HG03045 (cell line): ENCODE measurements around the gene SCGB1C1.
"Not testable (repeated sequence)": the region's sequence is repeated elsewhere in the genome, so short reads cannot be mapped to it uniquely, and the experiment has no call there.

Source experiments
- ATAC-seq: cut with Tn5 transposase; IDR thresholded peaks from one replicate; pipeline ENCODE4 v1.9.1; 2021; ENCODE audit warnings: mild to moderate bottlenecking, moderate library complexity; ENCODE audit not compliant: unreplicated experiment

The SCGB1C1 gene

GRCh38 chr11:192674-193128, at the start of gene SCGB1C1:
Gene SCGB1C1 (plus strand): TSS chr11:193078. CDS start chr11:193100, 22 bp downstream.
- ATAC-seq, result not testable (repeated sequence)

- ATAC-seq, result not testable (repeated sequence)
Observed at GRCh38 chr11:180242-180641, 12.6 kb upstream of the SCGB1C1 start.

GRCh38 chr11:189200-189783, 3.6 kb upstream of the SCGB1C1 start:
- ATAC-seq, result peak; percentile 19

- ATAC-seq, result peak; percentile 77
Observed at GRCh38 chr11:189843-190311, 3.0 kb upstream of the SCGB1C1 start.

- ATAC-seq, result not testable (repeated sequence)
Observed at GRCh38 chr11:190546-190945, 2.3 kb upstream of the SCGB1C1 start.

- ATAC-seq, result not testable (repeated sequence)
Observed at GRCh38 chr11:191490-192478, 1.1 kb upstream of the SCGB1C1 start.

- not testable (repeated sequence) for ATAC-seq
Observed at GRCh38 chr11:193481-193880, 603 bp downstream of the SCGB1C1 start.

- ATAC-seq, result no peak
Observed at GRCh38 chr11:196786-197731, 4.2 kb downstream of the SCGB1C1 start.

GRCh38 chr11:197741-198235, 4.9 kb downstream of the SCGB1C1 start:
- no peak for ATAC-seq

- no peak for ATAC-seq
Observed at GRCh38 chr11:198236-198806, 5.4 kb downstream of the SCGB1C1 start.

- ATAC-seq, result no peak
Observed at GRCh38 chr11:199004-199581, 6.2 kb downstream of the SCGB1C1 start.

- no peak for ATAC-seq
Observed at GRCh38 chr11:199782-200181, 6.9 kb downstream of the SCGB1C1 start.

GRCh38 chr11:200224-201003, 7.5 kb downstream of the SCGB1C1 start:
- no peak for ATAC-seq

- no peak for ATAC-seq
Observed at GRCh38 chr11:201966-202365, 9.1 kb downstream of the SCGB1C1 start.

GRCh38 chr11:202490-202889, 9.6 kb downstream of the SCGB1C1 start:
- ATAC-seq, result no peak

- no peak for ATAC-seq
Observed at GRCh38 chr11:203056-203944, 10.4 kb downstream of the SCGB1C1 start.

GRCh38 chr11:203945-204586, 11.2 kb downstream of the SCGB1C1 start:
- no peak for ATAC-seq
